ENCODE measurements around the gene CMAS. TPM values are rescaled to one million over a fixed set of nuclear protein-coding genes. Genes with fewer than 3 reads are reported as not detected.
"Not testable (repeated sequence)": the region's sequence is repeated elsewhere in the genome, so short reads cannot be mapped to it uniquely, and the experiment has no call there.

CMAS gene
- polyA plus RNA-seq, 1 donor: 62.5 TPM

- no peak for DNase-seq
These were observed 1.6 kb upstream of the CMAS start for GRCh38 chr12:22044391-22044790.

- DNase-seq: peak; percentile 21
These were observed 961 bp downstream of the CMAS start for GRCh38 chr12:22046968-22047390.

- no peak for DNase-seq
These were observed 1.5 kb downstream of the CMAS start for GRCh38 chr12:22047494-22047893.

GRCh38 chr12:22048351-22049041, 2.5 kb downstream of the CMAS start:
- DNase-seq: no peak

GRCh38 chr12:22050078-22050477, 4.1 kb downstream of the CMAS start:
- DNase-seq: no peak

- no peak for DNase-seq
These were observed 5.2 kb downstream of the CMAS start for GRCh38 chr12:22051114-22051698.

- DNase-seq: not testable (repeated sequence)
These were observed 7.0 kb downstream of the CMAS start for GRCh38 chr12:22052994-22053393.

GRCh38 chr12:22054155-22054554, 8.1 kb downstream of the CMAS start:
- DNase-seq: no peak

- DNase-seq: no peak
These were observed 10.6 kb downstream of the CMAS start for GRCh38 chr12:22056607-22057006.

GRCh38 chr12:22059976-22060647, 14.1 kb downstream of the CMAS start:
- no peak for DNase-seq

- DNase-seq: no peak
These were observed 18.9 kb downstream of the CMAS start for GRCh38 chr12:22064968-22065367.

GRCh38 chr12:22066310-22066709, 20.3 kb downstream of the CMAS start:
- DNase-seq: no peak

- no peak for DNase-seq
These were observed 23.8 kb downstream of the CMAS start for GRCh38 chr12:22069851-22070250.

- DNase-seq: peak; percentile 15
These were observed 36.2 kb downstream of the CMAS start for GRCh38 chr12:22082190-22082701.

GRCh38 chr12:22083167-22083566, 37.1 kb downstream of the CMAS start:
- DNase-seq: peak; percentile 29

- no peak for DNase-seq
These were observed 38.8 kb downstream of the CMAS start for GRCh38 chr12:22084852-22085251.

GRCh38 chr12:22088886-22089285, 42.9 kb downstream of the CMAS start:
- no peak for DNase-seq

- DNase-seq: no peak
These were observed 43.5 kb downstream of the CMAS start for GRCh38 chr12:22089486-22089885.

- not testable (repeated sequence) for DNase-seq
These were observed 53.0 kb downstream of the CMAS start for GRCh38 chr12:22099062-22099461.

- peak; percentile 10 for DNase-seq
These were observed 55.1 kb downstream of the CMAS start for GRCh38 chr12:22100958-22101748.

- no peak for DNase-seq
These were observed 55.8 kb downstream of the CMAS start for GRCh38 chr12:22101749-22102243.

GRCh38 chr12:22103418-22103817, 57.4 kb downstream of the CMAS start:
- DNase-seq: no peak

Measured in left kidney (tissue), 2 donors.